ENCODE data around the gene ZNF385A.
A peak's percentile ranks its signal among the peaks of the same experiment; 100 is the strongest.

Gene ZNF385A

GRCh38 chr12:54384591-54385041 is at the start of gene ZNF385A:
Gene ZNF385A (minus strand): TSS chr12:54384733. CDS start chr12:54384514, 219 bp downstream.
- no peak for DNase-seq

- no peak for DNase-seq
Observed at GRCh38 chr12:54432815-54433164, 48.3 kb upstream of the ZNF385A start.

GRCh38 chr12:54431911-54432814 is 47.6 kb upstream of the ZNF385A start:
- peak; percentile 66 for DNase-seq

GRCh38 chr12:54430471-54431069 is 46.0 kb upstream of the ZNF385A start:
- no peak for DNase-seq

- no peak for DNase-seq
Observed at GRCh38 chr12:54429014-54429471, 44.5 kb upstream of the ZNF385A start.

GRCh38 chr12:54428050-54429013 is 43.8 kb upstream of the ZNF385A start:
- no peak for DNase-seq

- DNase-seq: no peak
Observed at GRCh38 chr12:54427106-54427505, 42.6 kb upstream of the ZNF385A start.

GRCh38 chr12:54426690-54427089 is 42.2 kb upstream of the ZNF385A start:
- no peak for DNase-seq

GRCh38 chr12:54425702-54426101 is 41.2 kb upstream of the ZNF385A start:
- no peak for DNase-seq

- no peak for DNase-seq
Observed at GRCh38 chr12:54424224-54424623, 39.7 kb upstream of the ZNF385A start.

- no peak for DNase-seq
Observed at GRCh38 chr12:54423816-54424150, 39.2 kb upstream of the ZNF385A start.

GRCh38 chr12:54421879-54422250 is 37.3 kb upstream of the ZNF385A start:
- DNase-seq: no peak

- no peak for DNase-seq
Observed at GRCh38 chr12:54421175-54421878, 36.8 kb upstream of the ZNF385A start.

- DNase-seq: no peak
Observed at GRCh38 chr12:54420766-54421144, 36.2 kb upstream of the ZNF385A start.

GRCh38 chr12:54419088-54419887 is 34.8 kb upstream of the ZNF385A start, which contains the start of gene ITGA5:
Gene ITGA5 (minus strand): TSS chr12:54419266. CDS start chr12:54419198, 68 bp downstream.
- DNase-seq: peak; percentile 58

GRCh38 chr12:54418441-54419087 is 34.0 kb upstream of the ZNF385A start:
- no peak for DNase-seq

- no peak for DNase-seq
Observed at GRCh38 chr12:54417712-54418440, 33.3 kb upstream of the ZNF385A start.

GRCh38 chr12:54416687-54417603 is 32.4 kb upstream of the ZNF385A start:
- no peak for DNase-seq

Data from NCI-H69 (cell line).